ENCODE data around the gene ALDH1A2. TPM values are rescaled to one million over a fixed set of nuclear protein-coding genes. Genes with fewer than 3 reads are reported as not detected.

Gene ALDH1A2
- polyA plus RNA-seq, 4 donors = 0.45 to 2.5 (median 0.97) TPM; not detected in 1

- H3K36me3 ChIP-seq (ENCODE audit: control insufficient read depth in 3 of 3, insufficient read depth in 2 of 3, low read depth in 1 of 3, low read length in 3 of 3) = no peaks in the 10 kb centered on the region
- 62 to 71% (median 70%) methylated on average over 3 of the region's 3 CpGs for WGBS, 3 donors
- FAIRE-seq (no peak), DNase-seq (no peak)
- no peak overlapping the region for H3K27ac ChIP-seq (ENCODE audit: low read depth in 1 of 3, low read length in 2 of 3)
- H3K4me1 ChIP-seq (ENCODE audit: control insufficient read depth in 3 of 3, insufficient read depth in 2 of 3, low read depth in 1 of 3, low read length in 2 of 3) = no peaks in the 10 kb centered on the region
- H3K4me3 ChIP-seq (ENCODE audit: low read depth in 1 of 3, low read length in 3 of 3) = no peak overlapping the region
- H3K27me3 ChIP-seq (ENCODE audit: control insufficient read depth in 3 of 3, insufficient read depth in 3 of 3, low read length in 3 of 3) = peaks cover 0 to 3% (median 0%) of the 10 kb centered on the region in 3 donors
- H3K9me3 ChIP-seq (ENCODE audit: control insufficient read depth in 2 of 2, insufficient read depth in 1 of 2, low read depth in 1 of 2, low read length in 1 of 2) = no peaks in the 10 kb centered on the region
Measured at GRCh38 chr15:57994221-57995049, 71.1 kb downstream of the ALDH1A2 start.

GRCh38 chr15:57993409-57994145, 71.9 kb downstream of the ALDH1A2 start:
- H3K27me3 ChIP-seq (ENCODE audit: control insufficient read depth in 3 of 3, insufficient read depth in 3 of 3, low read length in 3 of 3) = peaks cover 0 to 3% (median 0%) of the 10 kb centered on the region in 3 donors
- H3K27ac ChIP-seq (ENCODE audit: low read depth in 1 of 3, low read length in 2 of 3) = no peak overlapping the region
- no peaks in the 10 kb centered on the region for H3K4me1 ChIP-seq (ENCODE audit: control insufficient read depth in 3 of 3, insufficient read depth in 2 of 3, low read depth in 1 of 3, low read length in 2 of 3)
- no peaks in the 10 kb centered on the region for H3K9me3 ChIP-seq (ENCODE audit: control insufficient read depth in 2 of 2, insufficient read depth in 1 of 2, low read depth in 1 of 2, low read length in 1 of 2)
- no peak overlapping the region for H3K4me3 ChIP-seq (ENCODE audit: low read depth in 1 of 3, low read length in 3 of 3)
- FAIRE-seq (no peak), DNase-seq (no peak)
- no peaks in the 10 kb centered on the region for H3K36me3 ChIP-seq (ENCODE audit: control insufficient read depth in 3 of 3, insufficient read depth in 2 of 3, low read depth in 1 of 3, low read length in 3 of 3)
- WGBS, 3 donors = 55 to 82% (median 75%) methylated on average over 3 of the region's 3 CpGs

GRCh38 chr15:57992761-57993355, 72.7 kb downstream of the ALDH1A2 start:
- Histone ChIP-seq H3K4me3 (ENCODE audit: low read depth in 1 of 3, low read length in 3 of 3) (no peak overlapping the region), H3K27ac (ENCODE audit: low read depth in 1 of 3, low read length in 2 of 3) (no peak overlapping the region), H3K9me3 (ENCODE audit: control insufficient read depth in 2 of 2, insufficient read depth in 1 of 2, low read depth in 1 of 2, low read length in 1 of 2) (no peaks in the 10 kb centered on the region), H3K36me3 (ENCODE audit: control insufficient read depth in 3 of 3, insufficient read depth in 2 of 3, low read depth in 1 of 3, low read length in 3 of 3) (no peaks in the 10 kb centered on the region), H3K27me3 (ENCODE audit: control insufficient read depth in 3 of 3, insufficient read depth in 3 of 3, low read length in 3 of 3) (peaks cover 0 to 3% (median 0%) of the 10 kb centered on the region in 3 donors), H3K4me1 (ENCODE audit: control insufficient read depth in 3 of 3, insufficient read depth in 2 of 3, low read depth in 1 of 3, low read length in 2 of 3) (no peaks in the 10 kb centered on the region)
- no peak for DNase-seq
- WGBS, 3 donors = 62 to 76% (median 63%) methylated on average over 6 of the region's 6 CpGs
- FAIRE-seq = no peak

- Histone ChIP-seq H3K9me3 (ENCODE audit: control insufficient read depth in 2 of 2, insufficient read depth in 1 of 2, low read depth in 1 of 2, low read length in 1 of 2) (no peaks in the 10 kb centered on the region), H3K4me3 (ENCODE audit: low read depth in 1 of 3, low read length in 3 of 3) (no peak overlapping the region), H3K4me1 (ENCODE audit: control insufficient read depth in 3 of 3, insufficient read depth in 2 of 3, low read depth in 1 of 3, low read length in 2 of 3) (no peaks in the 10 kb centered on the region), H3K27ac (ENCODE audit: low read depth in 1 of 3, low read length in 2 of 3) (no peak overlapping the region), H3K27me3 (ENCODE audit: control insufficient read depth in 3 of 3, insufficient read depth in 3 of 3, low read length in 3 of 3) (no peaks in the 10 kb centered on the region), H3K36me3 (ENCODE audit: control insufficient read depth in 3 of 3, insufficient read depth in 2 of 3, low read depth in 1 of 3, low read length in 3 of 3) (no peaks in the 10 kb centered on the region)
- no peak for DNase-seq
- no peak for FAIRE-seq
- WGBS, 3 donors = 65 to 84% (median 78%) methylated on average over 3 of the region's 3 CpGs
Measured at GRCh38 chr15:57973534-57973933, 92.0 kb downstream of the ALDH1A2 start.

GRCh38 chr15:57972864-57973263, 92.6 kb downstream of the ALDH1A2 start:
- FAIRE-seq (no peak), DNase-seq (no peak)
- 54 to 64% (median 59%) methylated on average over 2 of the region's 2 CpGs for WGBS, 3 donors
- Histone ChIP-seq H3K27me3 (ENCODE audit: control insufficient read depth in 3 of 3, insufficient read depth in 3 of 3, low read length in 3 of 3) (no peaks in the 10 kb centered on the region), H3K27ac (ENCODE audit: low read depth in 1 of 3, low read length in 2 of 3) (no peak overlapping the region), H3K4me3 (ENCODE audit: low read depth in 1 of 3, low read length in 3 of 3) (no peak overlapping the region), H3K4me1 (ENCODE audit: control insufficient read depth in 3 of 3, insufficient read depth in 2 of 3, low read depth in 1 of 3, low read length in 2 of 3) (no peaks in the 10 kb centered on the region), H3K36me3 (ENCODE audit: control insufficient read depth in 3 of 3, insufficient read depth in 2 of 3, low read depth in 1 of 3, low read length in 3 of 3) (no peaks in the 10 kb centered on the region), H3K9me3 (ENCODE audit: control insufficient read depth in 2 of 2, insufficient read depth in 1 of 2, low read depth in 1 of 2, low read length in 1 of 2) (no peaks in the 10 kb centered on the region)

GRCh38 chr15:57969996-57970395, 95.5 kb downstream of the ALDH1A2 start:
- no peak overlapping the region for H3K27ac ChIP-seq (ENCODE audit: low read depth in 1 of 3, low read length in 2 of 3)
- FAIRE-seq = no peak

GRCh38 chr15:57969355-57969754, 96.2 kb downstream of the ALDH1A2 start:
- peak; percentile 24 to 47 for DNase-seq
- no peak for FAIRE-seq
- H3K27me3 ChIP-seq (ENCODE audit: control insufficient read depth in 3 of 3, insufficient read depth in 3 of 3, low read length in 3 of 3) = peaks cover 0 to 9% (median 2%) of the 10 kb centered on the region in 3 donors
- no peak overlapping the region for H3K27ac ChIP-seq (ENCODE audit: low read depth in 1 of 3, low read length in 2 of 3)
- no peaks in the 10 kb centered on the region for H3K9me3 ChIP-seq (ENCODE audit: control insufficient read depth in 2 of 2, insufficient read depth in 1 of 2, low read depth in 1 of 2, low read length in 1 of 2)
- no peak overlapping the region for H3K4me3 ChIP-seq (ENCODE audit: low read depth in 1 of 3, low read length in 3 of 3)
- 60 to 74% (median 63%) methylated on average over 5 of the region's 5 CpGs for WGBS, 3 donors
- no peaks in the 10 kb centered on the region for H3K4me1 ChIP-seq (ENCODE audit: control insufficient read depth in 3 of 3, insufficient read depth in 2 of 3, low read depth in 1 of 3, low read length in 2 of 3)
- no peaks in the 10 kb centered on the region for H3K36me3 ChIP-seq (ENCODE audit: control insufficient read depth in 3 of 3, insufficient read depth in 2 of 3, low read depth in 1 of 3, low read length in 3 of 3)

More at GRCh38 chr15:57969996-57970395, 95.5 kb downstream of the ALDH1A2 start:
- Histone ChIP-seq H3K4me1 (ENCODE audit: control insufficient read depth in 3 of 3, insufficient read depth in 2 of 3, low read depth in 1 of 3, low read length in 2 of 3) (no peaks in the 10 kb centered on the region), H3K4me3 (ENCODE audit: low read depth in 1 of 3, low read length in 3 of 3) (no peak overlapping the region), H3K9me3 (ENCODE audit: control insufficient read depth in 2 of 2, insufficient read depth in 1 of 2, low read depth in 1 of 2, low read length in 1 of 2) (no peaks in the 10 kb centered on the region), H3K27me3 (ENCODE audit: control insufficient read depth in 3 of 3, insufficient read depth in 3 of 3, low read length in 3 of 3) (peaks cover 0 to 7% (median 2%) of the 10 kb centered on the region in 3 donors), H3K36me3 (ENCODE audit: control insufficient read depth in 3 of 3, insufficient read depth in 2 of 3, low read depth in 1 of 3, low read length in 3 of 3) (no peaks in the 10 kb centered on the region)
- no peak for DNase-seq

- Histone ChIP-seq H3K4me3 (ENCODE audit: low read depth in 1 of 3, low read length in 3 of 3) (no peak overlapping the region), H3K36me3 (ENCODE audit: control insufficient read depth in 3 of 3, insufficient read depth in 2 of 3, low read depth in 1 of 3, low read length in 3 of 3) (no peaks in the 10 kb centered on the region), H3K9me3 (ENCODE audit: control insufficient read depth in 2 of 2, insufficient read depth in 1 of 2, low read depth in 1 of 2, low read length in 1 of 2) (no peaks in the 10 kb centered on the region), H3K27ac (ENCODE audit: low read depth in 1 of 3, low read length in 2 of 3) (no peak overlapping the region), H3K4me1 (ENCODE audit: control insufficient read depth in 3 of 3, insufficient read depth in 2 of 3, low read depth in 1 of 3, low read length in 2 of 3) (no peaks in the 10 kb centered on the region), H3K27me3 (ENCODE audit: control insufficient read depth in 3 of 3, insufficient read depth in 3 of 3, low read length in 3 of 3) (peaks cover 0 to 12% (median 2%) of the 10 kb centered on the region in 3 donors)
- DNase-seq (no peak), FAIRE-seq (no peak)
- WGBS, 3 donors = 67 to 82% (median 75%) methylated on average over 4 of the region's 4 CpGs
Measured at GRCh38 chr15:57962887-57963286, 102.6 kb downstream of the ALDH1A2 start.
